ENCODE measurements around the gene ARSB. TPM values are rescaled to one million over a fixed set of nuclear protein-coding genes. Genes with fewer than 3 reads are reported as not detected.

ARSB gene
- total RNA-seq, 2 experiments from 2014 or later: 4.4 to 5.2 TPM

GRCh38 chr5:78778538-78778937 lies 206.6 kb downstream of the ARSB start:
- ATAC-seq (ENCODE audit: poor library complexity): no peak
- intact Hi-C loops (cut with DNase I, micrococcal nuclease): no loop called here

DNA sequence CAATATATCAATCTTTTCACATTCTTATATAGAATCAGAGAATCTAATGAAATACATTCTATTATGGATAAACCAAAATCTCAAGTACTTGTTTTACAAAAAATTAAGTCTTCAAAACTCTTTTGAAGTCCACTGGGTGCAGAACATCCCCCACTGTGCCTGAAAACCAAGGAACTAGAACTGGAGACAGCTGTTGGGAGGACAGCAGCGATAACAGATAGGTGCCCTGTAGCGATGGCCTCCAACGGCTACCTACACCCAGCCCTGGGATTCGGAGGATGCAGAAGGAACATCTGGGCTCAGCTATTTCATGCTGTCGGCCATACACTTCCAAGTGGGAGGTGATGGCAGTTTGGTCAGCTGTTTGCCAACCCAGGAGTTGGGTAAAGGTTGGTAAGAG lies 207.2 kb downstream of the ARSB start:
- Histone ChIP-seq H3K36me3 (ENCODE audit: insufficient read depth, low read length) (peaks cover 6% of the 10 kb centered on the region), H3K9me3 (ENCODE audit: control insufficient read depth in 1 of 2, insufficient read depth in 1 of 2, low read length in 2 of 2) (no peaks in the 10 kb centered on the region), H3K27ac (ENCODE audit: low read depth in 1 of 2, low read length in 2 of 2) (no peak overlapping the region), H3K4me1 (ENCODE audit: insufficient read depth, low read length) (no peaks in the 10 kb centered on the region), H3K4me3 (ENCODE audit: low read length) (no peak overlapping the region), H3K27me3 (ENCODE audit: control insufficient read depth in 1 of 2, insufficient read depth in 2 of 2, low read length in 2 of 2) (no peaks in the 10 kb centered on the region)
- H3K9me3 Mint-ChIP-seq: no peaks in the 10 kb centered on the region
- TF ChIP-seq, protein P1, sequence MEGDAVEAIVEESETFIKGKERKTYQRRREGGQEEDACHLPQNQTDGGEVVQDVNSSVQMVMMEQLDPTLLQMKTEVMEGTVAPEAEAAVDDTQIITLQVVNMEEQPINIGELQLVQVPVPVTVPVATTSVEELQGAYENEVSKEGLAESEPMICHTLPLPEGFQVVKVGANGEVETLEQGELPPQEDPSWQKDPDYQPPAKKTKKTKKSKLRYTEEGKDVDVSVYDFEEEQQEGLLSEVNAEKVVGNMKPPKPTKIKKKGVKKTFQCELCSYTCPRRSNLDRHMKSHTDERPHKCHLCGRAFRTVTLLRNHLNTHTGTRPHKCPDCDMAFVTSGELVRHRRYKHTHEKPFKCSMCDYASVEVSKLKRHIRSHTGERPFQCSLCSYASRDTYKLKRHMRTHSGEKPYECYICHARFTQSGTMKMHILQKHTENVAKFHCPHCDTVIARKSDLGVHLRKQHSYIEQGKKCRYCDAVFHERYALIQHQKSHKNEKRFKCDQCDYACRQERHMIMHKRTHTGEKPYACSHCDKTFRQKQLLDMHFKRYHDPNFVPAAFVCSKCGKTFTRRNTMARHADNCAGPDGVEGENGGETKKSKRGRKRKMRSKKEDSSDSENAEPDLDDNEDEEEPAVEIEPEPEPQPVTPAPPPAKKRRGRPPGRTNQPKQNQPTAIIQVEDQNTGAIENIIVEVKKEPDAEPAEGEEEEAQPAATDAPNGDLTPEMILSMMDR (IDR thresholded peaks at IDR 0.05): no peak
- peaks cover 50% of the 10 kb centered on the region for H3K36me3 Mint-ChIP-seq (ENCODE audit: low read depth)
- no peak overlapping the region for H3K27ac Mint-ChIP-seq
- no peaks in the 10 kb centered on the region for H3K27me3 Mint-ChIP-seq
- ATAC-seq (ENCODE audit: poor library complexity) (no peak), DNase-seq (no peak)
- CTCF ChIA-PET: no interaction called here
- H3K4me1 Mint-ChIP-seq (ENCODE audit: low read depth): no peaks in the 10 kb centered on the region
- POLR2A ChIA-PET: no interaction called here
- no peak overlapping the region for H3K4me3 Mint-ChIP-seq
- intact Hi-C loops (cut with DNase I, micrococcal nuclease): no loop called here

More at GRCh38 chr5:78778538-78778937, 206.6 kb downstream of the ARSB start:
- Mint-ChIP-seq H3K27ac (no peak overlapping the region), H3K27me3 (no peaks in the 10 kb centered on the region), H3K36me3 (ENCODE audit: low read depth) (peaks cover 50% of the 10 kb centered on the region), H3K9me3 (no peaks in the 10 kb centered on the region), H3K4me3 (no peak overlapping the region), H3K4me1 (ENCODE audit: low read depth) (no peaks in the 10 kb centered on the region)
- Histone ChIP-seq H3K27ac (ENCODE audit: low read depth in 1 of 2, low read length in 2 of 2) (no peak overlapping the region), H3K27me3 (ENCODE audit: control insufficient read depth in 1 of 2, insufficient read depth in 2 of 2, low read length in 2 of 2) (no peaks in the 10 kb centered on the region), H3K9me3 (ENCODE audit: control insufficient read depth in 1 of 2, insufficient read depth in 1 of 2, low read length in 2 of 2) (no peaks in the 10 kb centered on the region), H3K4me3 (ENCODE audit: low read length) (no peak overlapping the region), H3K36me3 (ENCODE audit: insufficient read depth, low read length) (peaks cover 6% of the 10 kb centered on the region), H3K4me1 (ENCODE audit: insufficient read depth, low read length) (no peaks in the 10 kb centered on the region)
- POLR2A ChIA-PET: no interaction called here
- CTCF ChIA-PET: no interaction called here
- TF ChIP-seq, protein P1 (IDR thresholded peaks at IDR 0.05): no peak
- DNase-seq: no peak

GRCh38 chr5:78776637-78777036 lies 208.5 kb downstream of the ARSB start:
- peaks cover 39% of the 10 kb centered on the region for H3K36me3 Mint-ChIP-seq (ENCODE audit: low read depth)

More at GRCh38 chr5:78776637-78777036, 208.5 kb downstream of the ARSB start:
- intact Hi-C loops (cut with DNase I, micrococcal nuclease): no loop called here
- no peak overlapping the region for H3K27ac Mint-ChIP-seq
- H3K4me3 ChIP-seq (ENCODE audit: low read length): no peak overlapping the region
- no peak overlapping the region for H3K27ac ChIP-seq (ENCODE audit: low read depth in 1 of 2, low read length in 2 of 2)
- H3K27me3 Mint-ChIP-seq: no peaks in the 10 kb centered on the region
- H3K4me1 ChIP-seq (ENCODE audit: insufficient read depth, low read length): no peaks in the 10 kb centered on the region
- CTCF ChIA-PET: no interaction called here
- no peaks in the 10 kb centered on the region for H3K9me3 ChIP-seq (ENCODE audit: control insufficient read depth in 1 of 2, insufficient read depth in 1 of 2, low read length in 2 of 2)
- H3K4me3 Mint-ChIP-seq: no peak overlapping the region
- peaks cover 5% of the 10 kb centered on the region for H3K36me3 ChIP-seq (ENCODE audit: insufficient read depth, low read length)
- H3K27me3 ChIP-seq (ENCODE audit: control insufficient read depth in 1 of 2, insufficient read depth in 2 of 2, low read length in 2 of 2): no peaks in the 10 kb centered on the region
- ATAC-seq (ENCODE audit: poor library complexity) (no peak), DNase-seq (no peak)
- peaks cover 4% of the 10 kb centered on the region for H3K4me1 Mint-ChIP-seq (ENCODE audit: low read depth)
- TF ChIP-seq, protein P1 (IDR thresholded peaks at IDR 0.05): no peak
- POLR2A ChIA-PET: no interaction called here
- H3K9me3 Mint-ChIP-seq: no peaks in the 10 kb centered on the region

All from CD4-positive, alpha-beta T cell (primary cell).